ENCODE measurements around the gene MRGPRX1.
"Not testable (repeated sequence)": the region's sequence is repeated elsewhere in the genome, so short reads cannot be mapped to it uniquely, and the experiment has no call there.

MRGPRX1 gene

GRCh38 chr11:18939314-18939713 is at the start of gene MRGPRX1:
MRGPRX1 (minus strand) TSS chr11:18939414; CDS start chr11:18934784, 4,630 bp downstream.
- no peak for DNase-seq

GRCh38 chr11:18987454-18988231 is 48.4 kb upstream of the MRGPRX1 start:
- DNase-seq, result no peak

GRCh38 chr11:18986744-18987143 is 47.5 kb upstream of the MRGPRX1 start:
- no peak for DNase-seq

- DNase-seq, result no peak
Measured at GRCh38 chr11:18981897-18982296, 42.7 kb upstream of the MRGPRX1 start.

GRCh38 chr11:18974192-18974591 is 35.0 kb upstream of the MRGPRX1 start:
- DNase-seq, result no peak

- DNase-seq, result no peak
Measured at GRCh38 chr11:18972336-18972735, 33.1 kb upstream of the MRGPRX1 start.

GRCh38 chr11:18969720-18970119 is 30.5 kb upstream of the MRGPRX1 start:
- DNase-seq, result no peak

GRCh38 chr11:18958221-18958910 is 19.2 kb upstream of the MRGPRX1 start:
- no peak for DNase-seq

- DNase-seq, result no peak
Measured at GRCh38 chr11:18956630-18957029, 17.4 kb upstream of the MRGPRX1 start.

- DNase-seq, result no peak
Measured at GRCh38 chr11:18936002-18936673, 3.1 kb downstream of the MRGPRX1 start.

GRCh38 chr11:18934195-18934814 is 4.9 kb downstream of the MRGPRX1 start:
- no peak for DNase-seq

- no peak for DNase-seq
Measured at GRCh38 chr11:18927550-18928322, 11.5 kb downstream of the MRGPRX1 start.

GRCh38 chr11:18925426-18925825 is 13.8 kb downstream of the MRGPRX1 start:
- not testable (repeated sequence) for DNase-seq

- no peak for DNase-seq
Measured at GRCh38 chr11:18912883-18913282, 26.3 kb downstream of the MRGPRX1 start.

- no peak for DNase-seq
Measured at GRCh38 chr11:18907391-18907790, 31.8 kb downstream of the MRGPRX1 start.

- DNase-seq, result not testable (repeated sequence)
Measured at GRCh38 chr11:18900637-18901036, 38.6 kb downstream of the MRGPRX1 start.

GRCh38 chr11:18900151-18900611 is 39.0 kb downstream of the MRGPRX1 start:
- DNase-seq, result not testable (repeated sequence)

- DNase-seq, result not testable (repeated sequence)
Measured at GRCh38 chr11:18891712-18892111, 47.5 kb downstream of the MRGPRX1 start.

GRCh38 chr11:18890615-18891014 is 48.6 kb downstream of the MRGPRX1 start:
- no peak for DNase-seq
